Gastrocnemius medialis (tissue), 4 donors: ENCODE data around the gene ZBTB44. TPM values are rescaled to one million over a fixed set of nuclear protein-coding genes. Genes with fewer than 3 reads are reported as not detected.

ENCODE experiments used
- ATAC-seq, 2 donors: fragments of 150-250 bp; one replicate each; pipeline ENCODE4 v1.9.1; 2016
- DNase-seq, 2 donors: peaks; one replicate each; pipeline ENCODE4 v3.0.0-alpha.2; 2019
- H3K27ac ChIP-seq, 4 donors: fragments of 200-600 bp; sonication (generic); 1 replicate in 1 of 4; 2 replicates in 3 of 4; pipeline ENCODE4 v1.5.1; 2016 to 2018; ENCODE audit warnings: mild to moderate bottlenecking in 2 of 4, moderate library complexity in 1 of 4
- H3K27me3 ChIP-seq, 3 donors: fragments of 200-600 bp; sonication (generic) in 2 of 3; 1 replicate in 1 of 3; 2 replicates in 2 of 3; pipeline versions ENCODE4 v1.5.1 to v1.6.0; 2016 to 2019; ENCODE audit warnings: mild to moderate bottlenecking in 1 of 3, moderate library complexity in 1 of 3
- H3K36me3 ChIP-seq, 2 donors: fragments of 200-600 bp; sonication (generic) in 1 of 2; one replicate each; pipeline ENCODE4 v1.5.1; 2017 to 2018
- H3K4me1 ChIP-seq, 2 donors: fragments of 200-600 bp; sonication (generic) in 1 of 2; one replicate each; pipeline ENCODE4 v1.5.1; 2016 to 2017; ENCODE audit warnings: mild to moderate bottlenecking in 2 of 2
- H3K4me3 ChIP-seq, 4 donors: fragments of 200-600 bp; sonication (generic) in 3 of 4; 1 replicate in 1 of 4; 2 replicates in 3 of 4; pipeline ENCODE4 v1.5.1; 2016 to 2019; ENCODE audit warnings: mild to moderate bottlenecking in 2 of 4
- H3K9me3 ChIP-seq, 3 donors: fragments of 200-600 bp; sonication (generic) in 2 of 3; 1 replicate in 1 of 3; 2 replicates in 2 of 3; pipeline ENCODE4 v1.5.1; 2016 to 2019
- CTCF ChIP-seq, 5 experiments: fragments of 450-650 bp in 3 of 5; fragments of 200-600 bp in 2 of 5; sonication (generic) in 2 of 5; IDR thresholded peaks in 4 of 5; conservative IDR thresholded peaks in 1 of 5; 1 replicate in 4 of 5; 2 replicates in 1 of 5; pipeline ENCODE4 v1.5.1; 2016 to 2019; ENCODE audit warnings: antibody characterized with exemption in 5 of 5, mild to moderate bottlenecking in 3 of 5, moderate library complexity in 3 of 5
- POLR2A ChIP-seq, 2 donors: fragments of 450-650 bp; IDR thresholded peaks; one replicate each; pipeline ENCODE4 v1.6.1; 2017; ENCODE audit warnings: antibody characterized with exemption in 2 of 2, mild to moderate bottlenecking in 2 of 2, moderate library complexity in 2 of 2
- in situ Hi-C, 4 donors: fragments of 200-750 bp; cut with MboI; loops; one replicate each; pipeline versions ENCODE4 v1.15.0 to v1.8.0; 2017; ENCODE audit warnings: low sequenced_read_pairs in 4 of 4
- intact Hi-C: fragments of 100-400 bp; cut with DNase I; formaldehyde crosslinking; loops from one replicate; pipeline ENCODE4 v1.15.1; 2023; ENCODE audit warnings: low total_unique reads
- total RNA-seq, 4 donors: library from RNA; depleted of rRNA; stranded (reverse); fragments of >200 nt; gene quantifications; one replicate each; pipeline versions ENCODE4 v1.1.0 to v1.2.3, GENCODE V29; 2016

Gene ZBTB44
- total RNA-seq, 4 donors from 2014 or later: 57.4 to 108 (median 68.8) TPM

GRCh38 chr11:130216591-130217132 is 98.1 kb downstream of the ZBTB44 start:
- intact Hi-C loops: loop anchor here (10.0 kb wide), 1 partner anchor 678 kb away; no protein-coding TSS in a partner anchor
- Histone ChIP-seq H3K4me1 (peaks cover 0 to 7% of the 10 kb centered on the region in 2 donors), H3K9me3 (no peaks in the 10 kb centered on the region), H3K36me3 (no peaks in the 10 kb centered on the region), H3K27me3 (no peaks in the 10 kb centered on the region), H3K27ac (no peak overlapping the region), H3K4me3 (no peak overlapping the region)
- ATAC-seq (no peak), DNase-seq (no peak)
- TF ChIP-seq CTCF (IDR thresholded peaks at IDR 0.05 in 4 of 5, conservative IDR thresholded peaks at IDR 0.05 in 1 of 5) (no peak), POLR2A (IDR thresholded peaks at IDR 0.05) (no peak)
- in situ Hi-C loops: loop anchor here (10.0 to 25.0 kb wide), 5 partner anchors 171 to 671 kb away; partner anchors contain the start of gene ADAMTS8 (in 1 of the 4)

- intact Hi-C loops: loop anchor here (10.0 kb wide), 1 partner anchor 679 kb away; no protein-coding TSS in a partner anchor
- DNase-seq: no peak
Observed at GRCh38 chr11:130216221-130216550, 98.5 kb downstream of the ZBTB44 start.

GRCh38 chr11:130215531-130216220 is 99.0 kb downstream of the ZBTB44 start:
- ATAC-seq (no peak), DNase-seq (no peak)
- H3K4me1 ChIP-seq: peaks cover 0 to 7% of the 10 kb centered on the region in 2 donors
- H3K36me3 ChIP-seq: no peaks in the 10 kb centered on the region
- no peak overlapping the region for H3K27ac ChIP-seq
- H3K4me3 ChIP-seq: no peak overlapping the region
- no peaks in the 10 kb centered on the region for H3K27me3 ChIP-seq
- in situ Hi-C loops: loop anchor here (10.0 to 25.0 kb wide), 5 partner anchors 172 to 672 kb away; partner anchors contain the start of gene ADAMTS8 (in 1 of the 4)
- intact Hi-C loops: loop anchor here (10.0 kb wide), 1 partner anchor 679 kb away; no protein-coding TSS in a partner anchor
- H3K9me3 ChIP-seq: no peaks in the 10 kb centered on the region
- TF ChIP-seq POLR2A (IDR thresholded peaks at IDR 0.05): no peak
- no peak for TF ChIP-seq CTCF (IDR thresholded peaks at IDR 0.05 in 4 of 5, conservative IDR thresholded peaks at IDR 0.05 in 1 of 5)

More at GRCh38 chr11:130216221-130216550, 98.5 kb downstream of the ZBTB44 start:
- TF ChIP-seq POLR2A (IDR thresholded peaks at IDR 0.05) (no peak), CTCF (IDR thresholded peaks at IDR 0.05 in 4 of 5, conservative IDR thresholded peaks at IDR 0.05 in 1 of 5) (no peak)
- Histone ChIP-seq H3K4me3 (no peak overlapping the region), H3K27ac (no peak overlapping the region), H3K36me3 (no peaks in the 10 kb centered on the region), H3K4me1 (peaks cover 0 to 7% of the 10 kb centered on the region in 2 donors), H3K27me3 (no peaks in the 10 kb centered on the region), H3K9me3 (no peaks in the 10 kb centered on the region)
- in situ Hi-C loops: loop anchor here (10.0 to 25.0 kb wide), 5 partner anchors 171 to 671 kb away; partner anchors contain the start of gene ADAMTS8 (in 1 of the 4)
- ATAC-seq: no peak

- in situ Hi-C loops: loop anchor here (10.0 to 25.0 kb wide), 5 partner anchors 172 to 672 kb away; partner anchors contain the start of gene ADAMTS8 (in 1 of the 4)
- TF ChIP-seq POLR2A (IDR thresholded peaks at IDR 0.05): no peak
- no peak for TF ChIP-seq CTCF (IDR thresholded peaks at IDR 0.05 in 4 of 5, conservative IDR thresholded peaks at IDR 0.05 in 1 of 5)
- Histone ChIP-seq H3K4me3 (no peak overlapping the region), H3K36me3 (no peaks in the 10 kb centered on the region), H3K27me3 (no peaks in the 10 kb centered on the region), H3K27ac (no peak overlapping the region), H3K9me3 (no peaks in the 10 kb centered on the region), H3K4me1 (peaks cover 0 to 7% of the 10 kb centered on the region in 2 donors)
- intact Hi-C loops: loop anchor here (5.0 to 10.0 kb wide), 4 partner anchors 167 to 680 kb away; partner anchors contain the start of gene ADAMTS8
- ATAC-seq (no peak), DNase-seq (no peak)
Observed at GRCh38 chr11:130214861-130215530, 99.7 kb downstream of the ZBTB44 start.
